Panc1 (cell line): ENCODE results near the gene NDUFV2.

Experiments used
- POLR2AphosphoS5 ChIP-seq: IDR thresholded peaks from 2 replicates; pipeline ENCODE4 v1.6.1; 2012; ENCODE audit warnings: mild to moderate bottlenecking, low read depth, low read length, moderate library complexity
- TF ChIP-seq, protein P1 (sequence below): fragments of 450-650 bp; IDR thresholded peaks from 2 replicates; pipeline ENCODE4 v1.5.1; 2017; ENCODE audit warnings: mild to moderate bottlenecking

DNA sequence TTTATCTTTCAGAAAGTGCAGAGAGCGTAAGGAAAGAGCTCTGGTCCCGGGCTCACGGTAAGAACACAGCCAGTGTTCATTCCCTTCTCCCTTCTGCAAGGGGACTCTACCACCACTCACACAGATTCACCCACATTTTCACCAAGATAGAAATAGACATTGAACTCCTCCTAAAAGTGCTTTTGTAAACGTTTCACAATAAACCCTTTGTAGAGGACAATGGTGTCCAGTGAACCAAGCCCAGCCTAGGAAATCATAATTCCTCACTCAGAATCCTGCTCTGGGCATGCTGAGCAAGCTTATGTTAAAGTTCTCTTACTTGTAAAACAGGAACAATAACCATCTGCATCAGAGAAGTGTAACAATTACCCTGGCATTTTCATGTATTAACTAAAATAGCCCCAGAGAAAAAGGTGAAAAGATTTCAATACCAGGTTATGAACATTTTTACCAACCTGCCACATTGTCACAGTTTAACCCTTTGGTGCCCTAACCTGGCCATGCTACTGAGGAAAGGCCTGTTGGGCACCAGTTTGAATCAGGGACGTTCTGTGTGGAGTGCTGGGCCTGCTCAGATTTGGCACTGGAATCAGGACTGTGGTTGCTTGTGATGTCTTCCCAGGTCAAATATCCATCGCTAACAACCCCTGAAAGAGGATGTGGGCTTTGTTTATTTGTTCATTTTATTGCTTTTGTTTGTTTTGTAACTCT lies 22.5 kb upstream of the NDUFV2 start:
- TF ChIP-seq, protein P1, sequence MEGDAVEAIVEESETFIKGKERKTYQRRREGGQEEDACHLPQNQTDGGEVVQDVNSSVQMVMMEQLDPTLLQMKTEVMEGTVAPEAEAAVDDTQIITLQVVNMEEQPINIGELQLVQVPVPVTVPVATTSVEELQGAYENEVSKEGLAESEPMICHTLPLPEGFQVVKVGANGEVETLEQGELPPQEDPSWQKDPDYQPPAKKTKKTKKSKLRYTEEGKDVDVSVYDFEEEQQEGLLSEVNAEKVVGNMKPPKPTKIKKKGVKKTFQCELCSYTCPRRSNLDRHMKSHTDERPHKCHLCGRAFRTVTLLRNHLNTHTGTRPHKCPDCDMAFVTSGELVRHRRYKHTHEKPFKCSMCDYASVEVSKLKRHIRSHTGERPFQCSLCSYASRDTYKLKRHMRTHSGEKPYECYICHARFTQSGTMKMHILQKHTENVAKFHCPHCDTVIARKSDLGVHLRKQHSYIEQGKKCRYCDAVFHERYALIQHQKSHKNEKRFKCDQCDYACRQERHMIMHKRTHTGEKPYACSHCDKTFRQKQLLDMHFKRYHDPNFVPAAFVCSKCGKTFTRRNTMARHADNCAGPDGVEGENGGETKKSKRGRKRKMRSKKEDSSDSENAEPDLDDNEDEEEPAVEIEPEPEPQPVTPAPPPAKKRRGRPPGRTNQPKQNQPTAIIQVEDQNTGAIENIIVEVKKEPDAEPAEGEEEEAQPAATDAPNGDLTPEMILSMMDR: no peak
- no peak for TF ChIP-seq POLR2AphosphoS5
